Esophagus squamous epithelium (tissue), 4 donors: ENCODE results near the gene PHF21B.

Experiments used
- POLR2A ChIP-seq, 4 donors: fragments of 450-650 bp; IDR thresholded peaks; one replicate each; pipeline ENCODE4 v1.6.1; 2017; ENCODE audit warnings: antibody characterized with exemption in 4 of 4, mild to moderate bottlenecking in 4 of 4, moderate library complexity in 3 of 4
- TF ChIP-seq, protein P1 (sequence below), 6 experiments: fragments of 450-650 bp in 4 of 6; fragments of 200-600 bp in 2 of 6; sonication (generic) in 2 of 6; IDR thresholded peaks; one replicate each; pipeline ENCODE4 v1.5.1; 2016 to 2019; ENCODE audit warnings: antibody characterized with exemption in 6 of 6, mild to moderate bottlenecking in 4 of 6, moderate library complexity in 4 of 6

DNA sequence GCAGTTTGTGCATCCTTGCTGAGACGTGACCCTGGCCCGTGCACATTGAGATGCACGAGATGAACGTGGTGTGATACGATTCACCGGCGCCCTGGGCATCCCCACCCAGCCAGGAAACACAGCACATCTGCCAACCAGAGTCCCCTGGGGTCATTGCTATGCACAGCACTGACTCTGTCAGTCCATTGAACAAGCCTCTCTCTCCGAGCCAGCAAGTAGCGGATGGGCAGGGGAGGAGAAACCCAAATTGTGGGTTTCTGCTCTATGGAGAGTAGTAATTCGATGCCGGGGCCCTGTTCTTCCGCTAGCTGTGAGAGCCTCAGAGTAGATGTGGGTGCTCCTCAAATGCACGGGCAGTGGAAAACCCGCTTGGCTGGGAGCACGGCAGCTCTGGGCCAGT lies 172.3 kb downstream of the PHF21B start:
- TF ChIP-seq, protein P1, sequence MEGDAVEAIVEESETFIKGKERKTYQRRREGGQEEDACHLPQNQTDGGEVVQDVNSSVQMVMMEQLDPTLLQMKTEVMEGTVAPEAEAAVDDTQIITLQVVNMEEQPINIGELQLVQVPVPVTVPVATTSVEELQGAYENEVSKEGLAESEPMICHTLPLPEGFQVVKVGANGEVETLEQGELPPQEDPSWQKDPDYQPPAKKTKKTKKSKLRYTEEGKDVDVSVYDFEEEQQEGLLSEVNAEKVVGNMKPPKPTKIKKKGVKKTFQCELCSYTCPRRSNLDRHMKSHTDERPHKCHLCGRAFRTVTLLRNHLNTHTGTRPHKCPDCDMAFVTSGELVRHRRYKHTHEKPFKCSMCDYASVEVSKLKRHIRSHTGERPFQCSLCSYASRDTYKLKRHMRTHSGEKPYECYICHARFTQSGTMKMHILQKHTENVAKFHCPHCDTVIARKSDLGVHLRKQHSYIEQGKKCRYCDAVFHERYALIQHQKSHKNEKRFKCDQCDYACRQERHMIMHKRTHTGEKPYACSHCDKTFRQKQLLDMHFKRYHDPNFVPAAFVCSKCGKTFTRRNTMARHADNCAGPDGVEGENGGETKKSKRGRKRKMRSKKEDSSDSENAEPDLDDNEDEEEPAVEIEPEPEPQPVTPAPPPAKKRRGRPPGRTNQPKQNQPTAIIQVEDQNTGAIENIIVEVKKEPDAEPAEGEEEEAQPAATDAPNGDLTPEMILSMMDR (IDR thresholded peaks at IDR 0.05), result no peak
- TF ChIP-seq POLR2A (IDR thresholded peaks at IDR 0.05), result no peak
